Skeletal muscle tissue (tissue), 4 donors: Measurements from ENCODE around the gene VPS45. TPM values are rescaled to one million over a fixed set of nuclear protein-coding genes. Genes with fewer than 3 reads are reported as not detected.
"Not testable (repeated sequence)": the region's sequence is repeated elsewhere in the genome, so short reads cannot be mapped to it uniquely, and the experiment has no call there.

ENCODE experiments used
- H3K27ac ChIP-seq: one replicate; pipeline ENCODE4 v1.7.0; 2013; ENCODE audit warnings: mild to moderate bottlenecking, low read depth, low read length, inconsistent platforms
- H3K27me3 ChIP-seq, 3 donors: one replicate each; pipeline ENCODE4 v1.7.0; 2013; ENCODE audit warnings: low read length in 3 of 3; ENCODE audit not compliant: control insufficient read depth in 3 of 3, insufficient read depth in 3 of 3
- H3K36me3 ChIP-seq, 3 donors: one replicate each; pipeline ENCODE4 v1.7.0; 2013; ENCODE audit warnings: low read length in 3 of 3; ENCODE audit not compliant: control insufficient read depth in 3 of 3, insufficient read depth in 3 of 3
- H3K4me1 ChIP-seq, 3 donors: one replicate each; pipeline ENCODE4 v1.7.0; 2013; ENCODE audit warnings: low read length in 3 of 3, mild to moderate bottlenecking in 3 of 3; ENCODE audit not compliant: control insufficient read depth in 3 of 3, insufficient read depth in 3 of 3
- H3K4me3 ChIP-seq, 3 donors: one replicate each; pipeline ENCODE4 v1.7.0; 2013; ENCODE audit warnings: low read length in 3 of 3
- H3K9ac ChIP-seq, 3 donors: one replicate each; pipeline ENCODE4 v1.7.0; 2013; ENCODE audit warnings: low read length in 3 of 3, mild to moderate bottlenecking in 3 of 3, moderate library complexity in 2 of 3, low read depth in 1 of 3
- H3K9me3 ChIP-seq, 3 donors: one replicate each; pipeline ENCODE4 v1.7.0; 2013; ENCODE audit warnings: low read length in 3 of 3; ENCODE audit not compliant: control insufficient read depth in 3 of 3
- total RNA-seq: library from RNA; depleted of rRNA; stranded (reverse); fragments of >200 nt; gene quantifications from one replicate; pipeline ENCODE4 v1.2.3, GENCODE V29; 2014
- donor health status: Osteomylitis.

The VPS45 gene
- total RNA-seq, 1 donor from 2014 or later, result 41.2 TPM

GRCh38 chr1:150111670-150112069, 44.1 kb downstream of the VPS45 start:
- Histone ChIP-seq H3K9ac (no peak overlapping the region), H3K9me3 (peaks cover 0 to 3% (median 0%) of the 10 kb centered on the region in 3 donors), H3K4me1 (no peaks in the 10 kb centered on the region), H3K4me3 (no peak overlapping the region), H3K27ac (no peak overlapping the region), H3K36me3 (peaks cover 0 to 8% (median 2%) of the 10 kb centered on the region in 3 donors), H3K27me3 (no peaks in the 10 kb centered on the region)

- Histone ChIP-seq H3K9ac (no peak overlapping the region), H3K36me3 (peaks cover 0 to 8% (median 2%) of the 10 kb centered on the region in 3 donors), H3K9me3 (peaks cover 0 to 3% (median 0%) of the 10 kb centered on the region in 3 donors), H3K4me1 (peaks cover 0 to 2% (median 0%) of the 10 kb centered on the region in 3 donors), H3K4me3 (no peak overlapping the region), H3K27ac (no peak overlapping the region), H3K27me3 (no peaks in the 10 kb centered on the region)
These were observed 47.5 kb downstream of the VPS45 start for GRCh38 chr1:150115121-150115520.

- Histone ChIP-seq H3K27ac (no peak overlapping the region), H3K4me3 (no peak overlapping the region), H3K9me3 (peaks cover 0 to 3% (median 0%) of the 10 kb centered on the region in 3 donors), H3K9ac (no peak overlapping the region), H3K27me3 (no peaks in the 10 kb centered on the region), H3K36me3 (peaks cover 0 to 3% (median 2%) of the 10 kb centered on the region in 3 donors), H3K4me1 (peaks cover 0 to 2% (median 0%) of the 10 kb centered on the region in 3 donors)
These were observed 51.1 kb downstream of the VPS45 start for GRCh38 chr1:150118716-150119115.

- H3K9ac ChIP-seq, result no peak overlapping the region
- peaks cover 0 to 2% (median 0%) of the 10 kb centered on the region in 3 donors for H3K4me1 ChIP-seq
- H3K27ac ChIP-seq, result no peak overlapping the region
- H3K4me3 ChIP-seq, result no peak overlapping the region
- H3K27me3 ChIP-seq, result no peaks in the 10 kb centered on the region
- H3K9me3 ChIP-seq, result no peaks in the 10 kb centered on the region
- H3K36me3 ChIP-seq, result peaks cover 0 to 2% (median 0%) of the 10 kb centered on the region in 3 donors
These were observed 53.8 kb downstream of the VPS45 start for GRCh38 chr1:150121236-150121862.

GRCh38 chr1:150126811-150127210, 59.2 kb downstream of the VPS45 start:
- Histone ChIP-seq H3K9ac (no peak overlapping the region), H3K4me1 (peaks cover 0 to 3% (median 0%) of the 10 kb centered on the region in 3 donors), H3K27ac (no peak overlapping the region), H3K4me3 (no peak overlapping the region), H3K9me3 (no peaks in the 10 kb centered on the region), H3K27me3 (no peaks in the 10 kb centered on the region), H3K36me3 (peaks cover 0 to 2% (median 0%) of the 10 kb centered on the region in 3 donors)

- Histone ChIP-seq H3K4me1 (peaks cover 0 to 10% (median 1%) of the 10 kb centered on the region in 3 donors), H3K9ac (no peak overlapping the region), H3K4me3 (no peak overlapping the region), H3K36me3 (no peaks in the 10 kb centered on the region), H3K27ac (no peak overlapping the region), H3K9me3 (no peaks in the 10 kb centered on the region), H3K27me3 (no peaks in the 10 kb centered on the region)
These were observed 59.9 kb downstream of the VPS45 start for GRCh38 chr1:150127464-150127863.

GRCh38 chr1:150127868-150128267, 60.3 kb downstream of the VPS45 start:
- Histone ChIP-seq H3K27ac (no peak overlapping the region), H3K36me3 (no peaks in the 10 kb centered on the region), H3K4me3 (no peak overlapping the region), H3K27me3 (no peaks in the 10 kb centered on the region), H3K9ac (no peak overlapping the region), H3K4me1 (peaks cover 0 to 11% (median 4%) of the 10 kb centered on the region in 3 donors), H3K9me3 (no peaks in the 10 kb centered on the region)

GRCh38 chr1:150132372-150132771, 64.8 kb downstream of the VPS45 start:
- H3K27me3 ChIP-seq, result no peaks in the 10 kb centered on the region
- peaks cover 0 to 1% (median 0%) of the 10 kb centered on the region in 3 donors for H3K36me3 ChIP-seq
- no peaks in the 10 kb centered on the region for H3K9me3 ChIP-seq
- H3K4me3 ChIP-seq, result no peak overlapping the region
- no peak overlapping the region for H3K9ac ChIP-seq
- peaks cover 0 to 13% (median 4%) of the 10 kb centered on the region in 3 donors for H3K4me1 ChIP-seq
- H3K27ac ChIP-seq, result no peak overlapping the region

- no peak overlapping the region for H3K4me3 ChIP-seq
- no peak overlapping the region for H3K9ac ChIP-seq
- H3K4me1 ChIP-seq, result peaks cover 0 to 15% (median 4%) of the 10 kb centered on the region in 3 donors
- no peaks in the 10 kb centered on the region for H3K9me3 ChIP-seq
- H3K36me3 ChIP-seq, result peaks cover 0 to 1% (median 0%) of the 10 kb centered on the region in 3 donors
- no peaks in the 10 kb centered on the region for H3K27me3 ChIP-seq
- no peak overlapping the region for H3K27ac ChIP-seq
These were observed 67.0 kb downstream of the VPS45 start for GRCh38 chr1:150134537-150134936.

- H3K4me1 ChIP-seq, result peaks cover 0 to 15% (median 4%) of the 10 kb centered on the region in 3 donors
- H3K27me3 ChIP-seq, result not testable (repeated sequence)
These were observed 67.8 kb downstream of the VPS45 start for GRCh38 chr1:150135400-150135799.

More at GRCh38 chr1:150135400-150135799, 67.8 kb downstream of the VPS45 start:
- not testable (repeated sequence) for H3K4me3 ChIP-seq, H3K9ac ChIP-seq, H3K36me3 ChIP-seq, H3K9me3 ChIP-seq, H3K27ac ChIP-seq
